Glomerular visceral epithelial cell (primary cell): ENCODE results near the gene ZRANB1.

Experiments used
- DNase-seq: peaks from one replicate; pipeline ENCODE4 v3.0.0-alpha.2; 2016; ENCODE audit errors: extremely low spot score

ZRANB1 gene

GRCh38 chr10:124993736-124994451 is 52.0 kb downstream of the ZRANB1 start:
- DNase-seq: no peak

- DNase-seq: no peak
Measured at GRCh38 chr10:124994573-124995473, 52.9 kb downstream of the ZRANB1 start.

GRCh38 chr10:124995605-124996004 is 53.7 kb downstream of the ZRANB1 start:
- DNase-seq: no peak

- no peak for DNase-seq
Measured at GRCh38 chr10:124996127-124996853, 54.4 kb downstream of the ZRANB1 start.

DNA sequence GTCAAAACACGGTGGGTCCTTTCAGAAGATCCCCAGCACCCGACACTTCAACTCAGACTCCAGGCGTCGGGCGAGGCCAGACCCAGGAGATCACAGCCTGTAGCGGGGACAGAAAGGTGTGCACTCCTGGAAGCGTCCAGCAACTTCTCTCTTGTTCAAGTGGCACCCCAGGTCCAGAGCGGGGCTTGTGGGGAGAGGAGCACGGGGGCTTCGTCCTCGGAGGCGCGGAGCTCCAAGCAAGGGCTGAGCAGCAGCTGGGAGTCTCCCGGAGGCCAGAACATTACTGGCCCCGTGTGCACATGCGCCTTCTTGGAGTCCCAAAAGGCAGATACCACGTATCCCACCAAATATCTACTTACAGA is 54.9 kb downstream of the ZRANB1 start:
- DNase-seq: no peak

DNA sequence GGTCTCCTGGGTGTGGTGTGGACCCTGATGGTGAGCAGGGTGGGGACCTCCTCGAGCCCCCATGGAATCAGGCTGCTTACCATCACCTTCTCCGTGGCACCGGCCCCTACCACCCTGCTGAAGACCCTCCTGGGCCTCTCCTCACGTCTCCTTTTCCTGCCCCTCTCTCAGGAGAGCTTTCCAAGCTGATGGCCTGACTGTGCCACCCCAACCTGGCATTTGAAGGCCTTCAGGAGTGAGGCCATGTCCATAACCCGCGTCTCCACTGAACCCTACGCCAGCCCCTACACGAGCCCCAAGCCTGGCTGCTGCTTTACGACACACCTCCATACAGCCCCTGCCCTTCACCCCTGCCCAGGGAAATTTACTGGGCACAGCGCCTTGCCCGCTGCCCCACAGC is 55.4 kb downstream of the ZRANB1 start:
- DNase-seq: no peak

DNA sequence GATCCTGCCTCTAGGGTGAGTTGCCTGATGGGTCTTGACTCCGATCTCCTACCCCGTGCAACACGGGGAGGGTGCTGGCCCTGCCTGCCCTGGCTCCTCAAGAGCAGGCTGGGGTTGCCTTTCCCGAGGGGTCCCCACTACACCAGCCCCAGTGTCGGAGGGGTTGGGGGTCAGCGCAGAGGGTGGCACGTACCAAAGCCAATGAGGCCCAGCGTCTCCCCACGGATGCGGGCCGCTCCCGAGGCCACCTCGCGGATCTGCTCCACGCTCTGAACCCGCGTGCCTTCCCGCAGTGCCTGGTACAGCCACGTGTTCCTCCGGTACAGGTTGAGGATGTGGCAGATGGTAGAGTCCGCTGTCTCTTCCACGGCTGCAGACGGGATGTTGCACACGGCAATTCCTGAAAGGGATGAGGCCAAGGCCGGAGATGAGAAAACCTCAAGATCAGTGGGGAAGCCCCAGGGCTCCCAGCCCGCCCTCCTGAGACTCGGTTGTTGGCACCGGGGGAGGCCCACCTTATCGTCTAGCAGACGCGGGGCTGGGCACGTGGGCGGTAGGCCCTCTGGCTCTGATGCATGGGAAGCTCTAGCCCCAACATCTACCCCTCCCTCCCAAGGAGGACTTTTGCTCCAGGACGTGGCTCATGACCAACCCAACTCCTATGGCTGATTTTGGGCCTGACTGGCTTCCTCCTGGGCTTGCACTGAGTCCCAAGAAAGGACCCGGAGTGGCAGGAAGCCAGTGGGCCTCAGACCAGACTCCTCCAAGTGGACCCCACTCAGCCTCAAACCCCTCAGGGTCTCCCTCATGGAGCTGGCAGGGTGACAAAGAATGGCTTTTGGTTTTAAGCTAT is 56.1 kb downstream of the ZRANB1 start:
- DNase-seq: no peak

GRCh38 chr10:124998624-124999291 is 56.8 kb downstream of the ZRANB1 start:
- no peak for DNase-seq

- no peak for DNase-seq
Measured at GRCh38 chr10:124999433-125000365, 57.8 kb downstream of the ZRANB1 start.

DNA sequence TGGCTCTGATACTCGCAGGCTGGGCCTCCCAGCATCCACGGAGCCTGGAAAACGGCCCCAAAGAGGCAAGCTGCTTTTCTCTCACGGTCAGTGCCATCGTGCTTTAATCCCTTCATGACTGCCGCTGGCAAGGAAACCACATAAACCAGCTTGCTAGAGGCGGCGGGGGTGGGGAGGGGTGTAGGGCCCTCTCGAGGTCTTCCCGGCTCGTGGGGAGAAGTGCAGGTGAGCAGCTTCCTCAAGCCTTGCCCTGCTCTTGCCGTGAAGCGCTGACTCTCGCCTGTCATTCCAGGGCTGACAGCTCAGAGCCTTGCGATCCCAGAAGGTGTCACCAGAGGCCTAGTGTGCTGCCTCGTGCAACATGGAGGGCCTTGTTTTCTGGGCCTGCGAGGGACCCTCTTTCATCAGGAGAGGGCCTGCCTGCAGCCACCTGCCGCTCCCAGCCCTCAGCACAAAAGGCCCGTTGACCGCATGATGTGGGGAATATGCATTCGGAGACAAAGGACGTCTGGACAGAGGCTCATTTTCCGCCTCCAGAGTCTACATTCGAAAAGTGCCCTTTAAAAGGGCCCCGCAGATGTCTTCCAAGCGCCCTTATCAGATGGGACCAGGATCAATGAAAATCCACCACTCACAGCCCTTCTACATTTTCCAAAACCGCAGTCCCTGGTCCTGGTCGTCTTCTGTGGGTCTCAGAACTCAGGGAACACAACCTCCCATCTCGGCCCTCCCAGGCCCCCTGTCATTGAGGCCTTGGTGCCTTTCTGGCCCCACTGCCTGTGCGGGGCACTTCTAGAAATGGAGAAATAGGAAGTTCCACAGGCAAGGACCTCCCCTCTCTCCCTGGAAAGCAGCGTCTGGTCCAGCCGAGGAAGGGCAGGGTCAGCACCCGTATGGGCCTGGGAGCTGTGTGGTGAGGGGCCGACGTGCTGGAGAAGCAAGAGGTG is 58.7 kb downstream of the ZRANB1 start:
- no peak for DNase-seq

DNA sequence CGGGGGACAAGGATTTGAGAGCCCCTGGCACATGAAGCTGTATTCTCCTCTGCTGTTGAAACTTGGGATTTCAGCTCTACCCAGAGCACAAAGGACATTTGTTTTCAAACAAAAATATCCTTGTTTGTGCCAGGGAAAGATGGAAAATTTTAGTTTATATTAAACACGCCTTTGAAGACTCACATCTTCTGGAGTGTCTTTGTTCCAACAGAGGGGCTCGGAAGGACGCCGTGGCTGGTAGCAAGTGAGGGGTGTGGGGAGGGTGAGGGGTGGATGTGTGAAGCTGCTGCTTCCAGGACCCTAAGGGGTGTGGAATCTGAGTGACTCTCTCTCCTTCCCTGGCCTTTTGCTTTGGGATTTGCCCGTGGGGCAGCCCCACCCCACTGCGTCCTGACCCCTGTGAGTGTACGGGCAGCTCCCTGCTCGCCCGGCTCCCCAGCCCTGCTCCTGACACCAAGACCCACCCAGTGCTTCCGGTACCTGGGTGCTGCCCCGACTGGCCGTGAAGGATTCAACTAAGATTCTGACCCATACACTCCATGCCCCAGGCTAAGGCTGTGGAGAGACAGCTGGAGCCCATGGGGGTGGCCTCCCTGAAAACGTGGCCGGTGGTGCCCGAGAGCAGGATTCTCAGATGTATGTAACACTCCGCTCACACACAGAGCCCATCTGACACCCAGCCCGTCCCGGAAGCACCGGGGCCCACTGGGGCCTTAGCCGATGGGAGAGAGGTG is 59.6 kb downstream of the ZRANB1 start:
- no peak for DNase-seq

DNA sequence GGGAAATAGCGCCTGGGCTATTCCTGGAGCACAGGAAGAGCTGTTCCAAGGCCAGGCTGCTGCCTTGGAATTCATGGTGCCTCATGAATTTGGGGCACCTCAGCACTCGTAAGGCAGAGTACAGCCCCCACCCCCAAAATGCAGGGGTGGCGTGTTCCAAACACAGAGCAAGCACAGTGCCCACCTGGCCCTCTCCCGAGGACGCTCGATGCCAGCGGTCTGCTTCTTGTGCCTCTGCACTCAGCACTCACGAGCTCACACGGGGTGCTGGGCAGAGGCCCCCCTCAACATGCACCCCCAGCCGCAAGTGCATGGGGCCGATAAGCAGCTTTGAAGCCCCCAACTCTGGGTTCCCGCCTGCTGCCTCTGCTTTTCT is 60.1 kb downstream of the ZRANB1 start:
- no peak for DNase-seq

DNA sequence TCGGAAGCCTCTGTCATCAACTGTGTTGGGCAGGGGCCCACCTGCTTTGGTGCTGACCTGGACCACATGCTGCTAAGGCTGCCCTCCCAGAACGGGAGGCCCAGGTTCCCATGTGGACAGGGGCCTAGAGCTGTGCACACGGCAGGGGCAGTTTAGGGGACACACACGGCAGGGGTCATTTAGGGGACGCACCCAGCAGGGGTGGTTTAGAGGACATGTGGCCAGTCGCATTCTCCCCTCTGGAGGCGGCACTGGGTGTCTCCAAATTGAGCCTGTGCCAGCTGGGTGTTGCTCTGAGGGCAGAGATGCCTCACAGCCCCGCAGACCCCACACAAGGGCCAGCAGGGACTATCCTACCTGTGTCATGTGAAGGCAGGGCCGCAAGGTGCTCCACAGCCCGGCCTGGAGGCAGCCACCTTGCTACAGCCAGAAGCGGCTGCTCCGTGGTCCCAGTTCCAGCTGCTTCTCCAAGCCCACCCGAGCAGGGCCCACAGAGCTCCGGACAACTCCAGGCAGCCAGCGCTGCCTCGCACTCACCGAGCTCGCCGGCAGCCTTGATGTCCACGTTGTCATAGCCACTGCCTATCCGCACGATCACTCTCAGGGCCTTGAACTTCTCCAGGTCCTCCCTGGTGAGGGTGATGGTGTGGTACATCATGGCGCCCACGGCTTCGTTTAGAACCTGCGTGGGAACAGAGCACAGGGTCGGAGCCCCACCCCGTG is 60.7 kb downstream of the ZRANB1 start:
- DNase-seq: no peak

- DNase-seq: no peak
Measured at GRCh38 chr10:125003146-125003900, 61.4 kb downstream of the ZRANB1 start.

- no peak for DNase-seq
Measured at GRCh38 chr10:125003901-125004467, 62.1 kb downstream of the ZRANB1 start.

DNA sequence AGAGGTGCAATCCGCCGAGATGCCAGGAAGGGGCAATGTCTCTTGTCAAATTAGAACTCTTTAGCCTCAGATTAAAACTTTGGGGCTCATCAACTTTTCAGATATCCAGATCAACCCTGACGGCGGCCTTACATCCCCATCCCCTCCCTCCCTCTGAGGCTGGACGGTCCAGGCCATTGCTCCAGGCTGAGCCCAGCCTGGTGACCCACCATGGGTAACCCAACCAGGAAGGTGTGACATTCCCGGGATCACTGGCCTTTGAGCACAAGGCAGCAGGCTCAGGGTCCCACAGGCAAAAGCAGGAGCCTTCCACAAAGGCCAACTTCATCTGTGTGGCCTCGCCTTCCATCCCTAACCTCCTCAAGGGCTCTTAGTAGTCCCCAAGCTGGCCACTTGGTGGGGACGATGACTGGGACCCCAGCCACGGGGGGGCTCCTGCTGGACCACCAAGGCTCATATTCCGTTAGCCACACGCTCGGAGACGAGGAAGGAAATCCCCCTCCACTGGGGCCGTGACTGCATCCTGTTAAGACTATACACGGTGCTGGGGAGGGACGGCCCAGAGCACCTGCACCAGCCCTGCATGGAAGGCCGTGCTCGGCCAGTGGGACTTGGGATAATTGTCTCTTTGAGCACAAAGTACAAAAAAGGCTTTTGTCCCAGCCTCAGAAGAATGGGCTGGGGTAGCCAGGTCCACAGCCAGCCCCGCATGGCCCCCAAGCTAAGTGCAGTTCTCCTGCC is 62.8 kb downstream of the ZRANB1 start:
- DNase-seq: no peak
